Thyroid gland (tissue), 4 donors: ENCODE data around the gene RAD9A.

Experiments used
- POLR2A ChIP-seq, 2 donors: fragments of 450-650 bp; IDR thresholded peaks; one replicate each; pipeline ENCODE4 v1.6.1; 2017; ENCODE audit warnings: antibody characterized with exemption in 2 of 2, mild to moderate bottlenecking in 2 of 2, moderate library complexity in 1 of 2
- TF ChIP-seq, protein P1 (sequence below), 6 experiments: fragments of 200-600 bp in 3 of 6; fragments of 450-650 bp in 3 of 6; sonication (generic) in 3 of 6; IDR thresholded peaks; one replicate each; pipeline ENCODE4 v1.5.1; 2016 to 2019; ENCODE audit warnings: antibody characterized with exemption in 6 of 6, mild to moderate bottlenecking in 2 of 6, inconsistent platforms in 1 of 6, moderate library complexity in 1 of 6

DNA sequence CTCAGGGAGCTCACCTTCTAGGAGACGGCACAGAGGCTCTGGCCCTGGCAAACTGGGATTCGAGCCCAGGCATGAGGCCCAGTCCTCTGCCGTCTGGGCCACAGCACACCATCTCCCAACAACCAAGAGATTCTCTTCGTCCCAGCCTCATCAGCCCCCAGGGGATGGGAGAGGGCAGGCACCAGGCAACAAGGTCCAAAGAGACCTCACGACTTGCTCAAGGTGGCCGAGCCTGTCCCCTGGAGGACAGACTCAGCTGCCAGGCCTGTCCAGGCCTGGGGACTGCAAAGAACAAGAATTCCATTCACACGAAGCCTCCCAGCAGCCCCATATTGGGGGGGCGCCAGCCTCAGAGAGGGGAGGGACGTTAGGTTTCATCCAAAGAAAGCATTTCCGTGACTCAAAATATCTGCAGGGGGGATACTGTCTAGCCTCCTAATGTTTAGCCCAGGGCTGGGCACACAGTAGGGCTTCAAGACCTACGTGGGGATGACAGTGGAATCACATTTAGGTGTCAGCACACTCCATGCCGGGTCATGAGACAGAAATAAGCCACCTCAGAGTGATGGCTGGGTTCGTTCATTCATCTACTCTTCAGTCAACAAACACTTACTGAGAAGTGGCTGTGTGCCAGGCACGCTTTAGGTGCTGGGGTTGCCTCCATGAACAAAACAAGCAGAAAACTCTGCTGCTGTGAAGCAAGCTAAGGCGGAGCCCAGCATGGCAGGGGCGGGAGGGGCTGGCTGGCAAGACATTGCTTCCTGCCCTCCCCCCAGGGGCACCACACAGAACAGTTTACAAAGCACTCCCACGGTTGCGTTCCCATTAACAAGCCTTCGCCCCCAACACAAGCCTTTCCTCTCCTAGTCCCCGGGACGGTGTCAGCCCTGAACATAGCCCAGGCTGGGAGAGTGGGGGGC lies 24.9 kb downstream of the RAD9A start:
- TF ChIP-seq, protein P1, sequence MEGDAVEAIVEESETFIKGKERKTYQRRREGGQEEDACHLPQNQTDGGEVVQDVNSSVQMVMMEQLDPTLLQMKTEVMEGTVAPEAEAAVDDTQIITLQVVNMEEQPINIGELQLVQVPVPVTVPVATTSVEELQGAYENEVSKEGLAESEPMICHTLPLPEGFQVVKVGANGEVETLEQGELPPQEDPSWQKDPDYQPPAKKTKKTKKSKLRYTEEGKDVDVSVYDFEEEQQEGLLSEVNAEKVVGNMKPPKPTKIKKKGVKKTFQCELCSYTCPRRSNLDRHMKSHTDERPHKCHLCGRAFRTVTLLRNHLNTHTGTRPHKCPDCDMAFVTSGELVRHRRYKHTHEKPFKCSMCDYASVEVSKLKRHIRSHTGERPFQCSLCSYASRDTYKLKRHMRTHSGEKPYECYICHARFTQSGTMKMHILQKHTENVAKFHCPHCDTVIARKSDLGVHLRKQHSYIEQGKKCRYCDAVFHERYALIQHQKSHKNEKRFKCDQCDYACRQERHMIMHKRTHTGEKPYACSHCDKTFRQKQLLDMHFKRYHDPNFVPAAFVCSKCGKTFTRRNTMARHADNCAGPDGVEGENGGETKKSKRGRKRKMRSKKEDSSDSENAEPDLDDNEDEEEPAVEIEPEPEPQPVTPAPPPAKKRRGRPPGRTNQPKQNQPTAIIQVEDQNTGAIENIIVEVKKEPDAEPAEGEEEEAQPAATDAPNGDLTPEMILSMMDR (IDR thresholded peaks at IDR 0.05): no peak
- no peak for TF ChIP-seq POLR2A (IDR thresholded peaks at IDR 0.05)
